Measurements from ENCODE around the gene SP140L.

DNA sequence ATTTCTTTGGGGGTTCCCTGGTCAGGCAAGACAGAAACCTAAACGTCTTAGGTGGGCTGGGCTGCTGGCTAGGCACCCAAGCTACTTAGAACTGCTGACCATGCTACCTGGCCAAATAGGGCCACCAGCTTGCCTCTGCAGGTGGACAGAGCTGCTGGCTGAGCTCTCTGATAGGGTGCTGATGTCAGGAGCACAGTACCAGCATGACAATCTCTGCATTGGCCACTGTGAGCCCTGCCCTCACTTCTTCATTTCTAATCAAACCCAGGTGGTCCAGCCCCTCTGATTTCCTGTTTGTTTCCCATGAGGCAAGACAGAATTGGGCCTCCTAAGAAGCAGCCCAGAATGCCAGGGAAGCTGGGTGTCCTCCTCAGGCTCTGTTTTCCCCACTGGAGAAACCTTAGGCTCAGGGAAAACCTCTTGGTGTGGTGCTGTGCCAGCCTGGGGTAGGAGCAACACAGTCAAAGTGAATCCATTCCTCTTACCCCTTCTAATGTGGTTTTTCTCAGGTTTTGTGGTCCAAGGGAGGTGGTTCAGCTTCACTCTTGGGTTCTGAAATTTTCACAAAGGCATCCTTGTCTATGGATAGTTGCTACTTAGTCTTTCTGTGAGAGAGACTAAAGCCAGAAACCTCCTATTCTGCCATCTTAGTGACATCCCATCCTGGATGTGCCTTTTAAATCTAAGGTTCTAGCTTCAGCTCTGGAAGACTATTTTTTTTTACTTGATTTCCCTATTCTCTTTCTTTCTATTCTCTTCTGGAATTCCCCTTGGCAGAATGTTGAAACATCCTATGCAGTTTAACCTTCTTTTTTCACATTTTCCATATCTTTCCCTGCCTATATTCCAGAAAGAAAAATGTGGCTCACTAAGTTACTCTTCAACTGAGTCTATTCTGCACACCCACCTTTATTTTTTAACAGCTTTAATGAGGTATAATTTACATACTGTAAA lies 104.2 kb downstream of the SP140L start:
- TF ChIP-seq, protein P1, sequence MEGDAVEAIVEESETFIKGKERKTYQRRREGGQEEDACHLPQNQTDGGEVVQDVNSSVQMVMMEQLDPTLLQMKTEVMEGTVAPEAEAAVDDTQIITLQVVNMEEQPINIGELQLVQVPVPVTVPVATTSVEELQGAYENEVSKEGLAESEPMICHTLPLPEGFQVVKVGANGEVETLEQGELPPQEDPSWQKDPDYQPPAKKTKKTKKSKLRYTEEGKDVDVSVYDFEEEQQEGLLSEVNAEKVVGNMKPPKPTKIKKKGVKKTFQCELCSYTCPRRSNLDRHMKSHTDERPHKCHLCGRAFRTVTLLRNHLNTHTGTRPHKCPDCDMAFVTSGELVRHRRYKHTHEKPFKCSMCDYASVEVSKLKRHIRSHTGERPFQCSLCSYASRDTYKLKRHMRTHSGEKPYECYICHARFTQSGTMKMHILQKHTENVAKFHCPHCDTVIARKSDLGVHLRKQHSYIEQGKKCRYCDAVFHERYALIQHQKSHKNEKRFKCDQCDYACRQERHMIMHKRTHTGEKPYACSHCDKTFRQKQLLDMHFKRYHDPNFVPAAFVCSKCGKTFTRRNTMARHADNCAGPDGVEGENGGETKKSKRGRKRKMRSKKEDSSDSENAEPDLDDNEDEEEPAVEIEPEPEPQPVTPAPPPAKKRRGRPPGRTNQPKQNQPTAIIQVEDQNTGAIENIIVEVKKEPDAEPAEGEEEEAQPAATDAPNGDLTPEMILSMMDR (IDR thresholded peaks at IDR 0.05) = no peak
- no peak for TF ChIP-seq POLR2AphosphoS5 (IDR thresholded peaks at IDR 0.05)
